K562 (cell line): ENCODE data around the gene CLDN7. TPM values are rescaled to one million over a fixed set of nuclear protein-coding genes. Genes with fewer than 3 reads are reported as not detected.

ENCODE experiments used
- EHMT2 ChIP-seq: fragments of 450-650 bp; IDR thresholded peaks from 2 replicates; pipeline ENCODE4 v1.6.1; 2018; ENCODE audit warnings: antibody characterized with exemption
- ELF1 ChIP-seq: fragments of 200-800 bp; sonication (Bioruptor generic); IDR thresholded peaks from 2 replicates; pipeline ENCODE4 v1.6.1; 2016; ENCODE audit warnings: missing genetic modification characterization, missing compliant biosample characterization
- ESRRB ChIP-seq: fragments of 250-450 bp; sonication (Bioruptor Pico); IDR thresholded peaks from 2 replicates; pipeline ENCODE4 v1.5.0; 2020; ENCODE audit warnings: mild to moderate bottlenecking, moderate library complexity, borderline replicate concordance
- EZH2 ChIP-seq: IDR thresholded peaks from 2 replicates; pipeline ENCODE4 v1.6.1; 2012; ENCODE audit warnings: low read depth, mild to moderate bottlenecking, inconsistent platforms, low read length, borderline replicate concordance
- FOXJ2 ChIP-seq: fragments of 200-800 bp; sonication (Bioruptor generic); IDR thresholded peaks from 2 replicates; pipeline ENCODE4 v1.6.1; 2016; ENCODE audit warnings: missing genetic modification characterization, missing compliant biosample characterization
- HNRNPLL ChIP-seq: fragments of 200-400 bp; formaldehyde crosslinking; IDR thresholded peaks from 2 replicates; pipeline ENCODE4 v1.6.1; 2017; ENCODE audit warnings: low read length, low read depth, mild to moderate bottlenecking; ENCODE audit not compliant: poor library complexity, severe bottlenecking
- JUN ChIP-seq, 2 experiments: sonication (generic) in 1 of 2; formaldehyde crosslinking in 1 of 2; IDR thresholded peaks; 2 replicates each; pipeline versions ENCODE4 v1.6.1 to v1.8.0; 2012 to 2022; ENCODE audit warnings: borderline replicate concordance in 2 of 2, mild to moderate bottlenecking in 2 of 2, improper control_type of control experiment in 1 of 2, low read depth in 1 of 2, low read length in 1 of 2, missing genetic modification reagents in 1 of 2
- KAT7 ChIP-seq: sonication (generic); formaldehyde crosslinking; IDR thresholded peaks from 2 replicates; pipeline ENCODE4 v1.8.0; 2022; ENCODE audit warnings: missing genetic modification reagents, mild to moderate bottlenecking, borderline replicate concordance
- KDM1A ChIP-seq, 2 experiments: fragments of 450-650 bp; IDR thresholded peaks; 2 replicates each; pipeline ENCODE4 v1.6.1; 2016; ENCODE audit warnings: mild to moderate bottlenecking in 2 of 2
- LCOR ChIP-seq: sonication (generic); formaldehyde crosslinking; IDR thresholded peaks from 2 replicates; pipeline ENCODE4 v1.8.0; 2022; ENCODE audit warnings: mild to moderate bottlenecking, missing genetic modification reagents
- NR3C1 ChIP-seq: sonication (generic); formaldehyde crosslinking; IDR thresholded peaks from 2 replicates; pipeline ENCODE4 v1.8.1; 2022; ENCODE audit warnings: missing genetic modification reagents
- PHF8 ChIP-seq: fragments of 200-600 bp; sonication (generic); IDR thresholded peaks from 2 replicates; pipeline ENCODE4 v1.6.1; 2012; ENCODE audit warnings: mixed run types, mild to moderate bottlenecking, inconsistent platforms, low read length, moderate library complexity, borderline replicate concordance
- RBM25 ChIP-seq: fragments of 200-400 bp; formaldehyde crosslinking; IDR thresholded peaks from 2 replicates; pipeline ENCODE4 v1.6.1; 2018; ENCODE audit warnings: low read length, low read depth, moderate library complexity; ENCODE audit not compliant: severe bottlenecking
- RFX5 ChIP-seq: IDR thresholded peaks from 2 replicates; pipeline ENCODE4 v1.6.1; 2011; ENCODE audit warnings: low read depth, mild to moderate bottlenecking, improper control_type of control experiment, low read length
- TAF15 ChIP-seq: fragments of 200-400 bp; formaldehyde crosslinking; IDR thresholded peaks from 2 replicates; pipeline ENCODE4 v1.6.1; 2017; ENCODE audit warnings: mild to moderate bottlenecking, low read depth, low read length, moderate library complexity
- TOE1 ChIP-seq, 2 experiments: fragments of 450-650 bp in 1 of 2; sonication (generic) in 1 of 2; formaldehyde crosslinking in 1 of 2; IDR thresholded peaks; 2 replicates each; pipeline versions ENCODE4 v1.7.1 to v1.8.0; 2016 to 2022; ENCODE audit warnings: borderline replicate concordance in 2 of 2, mild to moderate bottlenecking in 2 of 2, antibody characterized with exemption in 1 of 2, inconsistent platforms in 1 of 2, low read depth in 1 of 2, missing genetic modification reagents in 1 of 2, moderate library complexity in 1 of 2
- YBX1 ChIP-seq: fragments of 450-650 bp; IDR thresholded peaks from 2 replicates; pipeline ENCODE4 v1.7.1; 2016; ENCODE audit warnings: mild to moderate bottlenecking
- ZNF695 ChIP-seq: fragments of 450-650 bp; formaldehyde crosslinking; IDR thresholded peaks from 2 replicates; pipeline ENCODE4 v1.4.0; 2020; ENCODE audit warnings: mild to moderate bottlenecking, moderate library complexity
- polyA plus RNA-seq, 8 experiments: library from polyadenylated mRNA; depleted of rRNA in 4 of 8; stranded (reverse) in 5 of 8; unstranded in 3 of 8; fragments of >200 nt; fragmentation: Nextera tagmentation in 2 of 8; fragmentation: Illumina TruSeq in 1 of 8; extraction: Ambion mirVana in 2 of 8; extraction: Trizol in 1 of 8; gene quantifications; 2 replicates each; pipeline versions ENCODE4 v1.2.1 to v1.2.3, GENCODE V29; 2011 to 2014; ENCODE audit warnings: inconsistent platforms in 1 of 8, missing spikeins in 1 of 8
- total RNA-seq, 7 experiments: library from RNA; depleted of rRNA in 6 of 7; stranded (reverse); fragments of >200 nt in 6 of 7; fragmentation: Illumina TruSeq in 2 of 7; extraction: Trizol in 2 of 7; gene quantifications; 2 replicates each; pipeline versions ENCODE4 v1.2.1 to v1.2.3, GENCODE V29; 2011 to 2021; ENCODE audit warnings: low replicate concordance in 1 of 7
- TF ChIP-seq, protein P1 (sequence below): IDR thresholded peaks from 2 replicates; pipeline ENCODE4 v1.6.1; 2011; ENCODE audit not compliant: insufficient read length; ENCODE audit errors: extremely low read depth
- TF ChIP-seq, protein P2 (sequence below), 2 experiments: IDR thresholded peaks in 1 of 2; conservative IDR thresholded peaks in 1 of 2; 2 replicates each; pipeline ENCODE4 v1.6.1; 2016; ENCODE audit warnings: low read depth in 2 of 2, mild to moderate bottlenecking in 1 of 2, missing compliant biosample characterization in 1 of 2, missing genetic modification characterization in 1 of 2, moderate library complexity in 1 of 2
- TF ChIP-seq, protein P3 (sequence below): sonication (generic); formaldehyde crosslinking; IDR thresholded peaks from 2 replicates; pipeline ENCODE4 v1.8.1; 2023; ENCODE audit warnings: mild to moderate bottlenecking, missing genetic modification reagents, moderate library complexity

Gene CLDN7
- total and polyA plus RNA-seq, 9 of the 15 experiments (the other 6 are each of a cell fraction or from before 2014, with no cell fraction given), result 2.2 to 14.5 (median 7.6) TPM

DNA sequence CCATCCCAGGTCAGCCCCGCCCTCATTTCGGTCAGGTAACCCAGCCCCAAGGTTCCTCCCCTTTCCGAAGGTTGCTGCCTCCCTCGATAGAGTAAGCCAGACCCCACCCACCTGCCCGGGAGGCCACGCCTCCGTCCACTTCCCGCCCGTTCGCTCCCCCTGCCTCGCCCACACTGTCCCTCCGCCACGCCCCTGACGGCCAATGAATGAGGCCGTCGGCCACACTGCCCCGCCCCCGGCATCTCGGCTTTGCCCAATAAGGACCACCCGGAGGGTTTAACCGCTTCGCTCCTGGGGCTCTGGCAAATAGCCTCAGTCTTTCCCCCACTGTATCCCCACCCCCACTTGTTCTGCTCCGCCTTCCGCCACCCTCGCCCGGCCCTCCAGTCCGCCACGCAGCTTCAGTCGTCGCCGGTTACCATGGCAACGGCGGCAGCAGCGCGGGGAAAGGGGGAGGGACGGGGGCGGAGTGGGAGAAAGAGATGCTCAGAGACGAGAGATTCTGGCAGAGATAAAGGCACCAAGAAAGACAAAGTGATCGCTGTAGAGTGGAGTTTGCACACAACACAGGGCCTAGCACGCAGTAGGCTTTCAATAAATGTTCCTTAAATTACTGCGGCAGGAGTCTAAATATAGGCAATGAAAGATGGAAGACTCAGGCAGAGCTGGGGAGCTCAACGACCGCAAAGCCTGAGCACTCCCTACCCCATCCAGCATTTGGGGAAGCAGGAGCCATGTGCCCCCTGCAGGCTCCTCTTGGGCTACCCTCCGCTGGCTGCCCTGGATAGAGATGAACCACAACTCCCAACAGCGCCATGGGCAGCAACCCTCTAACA lies 47.8 kb downstream of the CLDN7 start (continued):
- no peak for TF ChIP-seq JUN (IDR thresholded peaks at IDR 0.05; ENCODE audit: borderline replicate concordance, low read depth, low read length)
- TF ChIP-seq JUN (CRISPR knock-in tag; IDR thresholded peaks at IDR 0.05; ENCODE audit: borderline replicate concordance), result no peak
- TF ChIP-seq TAF15, result no peak
- no peak for TF ChIP-seq RBM25
- TF ChIP-seq, protein P1, sequence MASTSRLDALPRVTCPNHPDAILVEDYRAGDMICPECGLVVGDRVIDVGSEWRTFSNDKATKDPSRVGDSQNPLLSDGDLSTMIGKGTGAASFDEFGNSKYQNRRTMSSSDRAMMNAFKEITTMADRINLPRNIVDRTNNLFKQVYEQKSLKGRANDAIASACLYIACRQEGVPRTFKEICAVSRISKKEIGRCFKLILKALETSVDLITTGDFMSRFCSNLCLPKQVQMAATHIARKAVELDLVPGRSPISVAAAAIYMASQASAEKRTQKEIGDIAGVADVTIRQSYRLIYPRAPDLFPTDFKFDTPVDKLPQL, result no peak
- TF ChIP-seq EHMT2, result no peak
- TF ChIP-seq KDM1A (IDR thresholded peaks at IDR 0.05), result peak; percentile 26 to 73; a peak in 3 of 4 replicates
- no peak for TF ChIP-seq ESRRB (CRISPR knock-in tag)
- TF ChIP-seq, protein P2, sequence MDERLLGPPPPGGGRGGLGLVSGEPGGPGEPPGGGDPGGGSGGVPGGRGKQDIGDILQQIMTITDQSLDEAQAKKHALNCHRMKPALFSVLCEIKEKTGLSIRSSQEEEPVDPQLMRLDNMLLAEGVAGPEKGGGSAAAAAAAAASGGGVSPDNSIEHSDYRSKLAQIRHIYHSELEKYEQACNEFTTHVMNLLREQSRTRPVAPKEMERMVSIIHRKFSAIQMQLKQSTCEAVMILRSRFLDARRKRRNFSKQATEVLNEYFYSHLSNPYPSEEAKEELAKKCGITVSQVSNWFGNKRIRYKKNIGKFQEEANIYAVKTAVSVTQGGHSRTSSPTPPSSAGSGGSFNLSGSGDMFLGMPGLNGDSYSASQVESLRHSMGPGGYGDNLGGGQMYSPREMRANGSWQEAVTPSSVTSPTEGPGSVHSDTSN (CRISPR knock-in tag; IDR thresholded peaks at IDR 0.05; ENCODE audit: low read depth), result no peak
- TF ChIP-seq, protein P2 (tag; conservative IDR thresholded peaks at IDR 0.05; ENCODE audit: low read depth), result no peak
- no peak for TF ChIP-seq NR3C1
- TF ChIP-seq HNRNPLL, result peak; percentile 91
- TF ChIP-seq KAT7 (CRISPR knock-in tag), result no peak
- no peak for TF ChIP-seq ZNF695 (CRISPR knock-in tag)
- TF ChIP-seq YBX1, result no peak
- no peak for TF ChIP-seq FOXJ2 (tag)
- TF ChIP-seq RFX5, result peak; percentile 77; the same call in 1 of the 2 replicates
- no peak for TF ChIP-seq PHF8
- no peak; the same call in 1 of the 2 replicates for TF ChIP-seq LCOR (CRISPR knock-in tag)
- TF ChIP-seq ELF1 (tag), result no peak
- TF ChIP-seq, protein P3, sequence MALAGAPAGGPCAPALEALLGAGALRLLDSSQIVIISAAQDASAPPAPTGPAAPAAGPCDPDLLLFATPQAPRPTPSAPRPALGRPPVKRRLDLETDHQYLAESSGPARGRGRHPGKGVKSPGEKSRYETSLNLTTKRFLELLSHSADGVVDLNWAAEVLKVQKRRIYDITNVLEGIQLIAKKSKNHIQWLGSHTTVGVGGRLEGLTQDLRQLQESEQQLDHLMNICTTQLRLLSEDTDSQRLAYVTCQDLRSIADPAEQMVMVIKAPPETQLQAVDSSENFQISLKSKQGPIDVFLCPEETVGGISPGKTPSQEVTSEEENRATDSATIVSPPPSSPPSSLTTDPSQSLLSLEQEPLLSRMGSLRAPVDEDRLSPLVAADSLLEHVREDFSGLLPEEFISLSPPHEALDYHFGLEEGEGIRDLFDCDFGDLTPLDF, result no peak
- TF ChIP-seq EZH2, result no peak
- 0 out of 2 replicates have a peak, but pooled peaks have one; percentile 35 for TF ChIP-seq TOE1 (IDR thresholded peaks at IDR 0.05; ENCODE audit: borderline replicate concordance)
- TF ChIP-seq TOE1 (CRISPR knock-in tag; IDR thresholded peaks at IDR 0.05; ENCODE audit: borderline replicate concordance, low read depth), result no peak
